OCI-LY1 (cell line): ENCODE measurements around the gene NINJ2.

Source experiments
- H2AFZ ChIP-seq: fragments of 200-600 bp; sonication (generic), shearing (Covaris generic); 2 replicates; pipeline ENCODE4 v1.6.0; 2014; ENCODE audit warnings: antibody characterized with exemption, mild to moderate bottlenecking, low read length
- H3F3A ChIP-seq: fragments of 200-600 bp; sonication (generic), shearing (Covaris generic); 2 replicates; pipeline ENCODE4 v1.6.0; 2014; ENCODE audit warnings: mild to moderate bottlenecking, antibody characterized with exemption, low read length, moderate library complexity; ENCODE audit not compliant: insufficient read depth
- H3K27ac ChIP-seq: fragments of 200-600 bp; sonication (generic); 2 replicates; pipeline ENCODE4 v1.5.1; 2014; ENCODE audit warnings: low read length, mixed run types, mild to moderate bottlenecking, low read depth; ENCODE audit not compliant: poor library complexity, severe bottlenecking
- H3K27me3 ChIP-seq: fragments of 200-600 bp; sonication (generic); 2 replicates; pipeline ENCODE4 v1.6.0; 2014; ENCODE audit warnings: antibody characterized with exemption, mild to moderate bottlenecking, low read length, moderate library complexity; ENCODE audit not compliant: insufficient read depth
- H3K36me3 ChIP-seq: fragments of 200-600 bp; sonication (generic); 2 replicates; pipeline ENCODE4 v1.6.1; 2014; ENCODE audit warnings: mild to moderate bottlenecking, antibody characterized with exemption, low read length, moderate library complexity, mixed read lengths; ENCODE audit not compliant: insufficient read depth
- H3K4me1 ChIP-seq: fragments of 200-600 bp; sonication (generic); 2 replicates; pipeline ENCODE4 v1.5.1; 2014; ENCODE audit warnings: mild to moderate bottlenecking, low read length, moderate library complexity; ENCODE audit not compliant: insufficient read depth, severe bottlenecking
- H3K4me2 ChIP-seq: fragments of 200-600 bp; sonication (generic), shearing (Covaris generic); 2 replicates; pipeline ENCODE4 v1.6.1; 2014; ENCODE audit warnings: low read length
- H3K4me3 ChIP-seq: fragments of 200-600 bp; sonication (generic); 2 replicates; pipeline ENCODE4 v1.5.1; 2014; ENCODE audit warnings: low read length, low read depth, mild to moderate bottlenecking, mixed read lengths; ENCODE audit not compliant: poor library complexity, severe bottlenecking
- H3K79me2 ChIP-seq: fragments of 200-600 bp; shearing (Covaris generic); 2 replicates; pipeline ENCODE4 v1.6.1; 2016; ENCODE audit warnings: mixed run types, low read length, mixed read lengths; ENCODE audit not compliant: insufficient read depth
- H3K9ac ChIP-seq: fragments of 200-600 bp; sonication (generic), shearing (Covaris generic); 2 replicates; pipeline ENCODE4 v1.6.1; 2014; ENCODE audit warnings: mild to moderate bottlenecking, low read length, mixed read lengths
- H3K9me2 ChIP-seq: fragments of 200-600 bp; sonication (generic), shearing (Covaris generic); 2 replicates; pipeline ENCODE4 v1.6.1; 2014; ENCODE audit warnings: low read depth, mild to moderate bottlenecking, low read length, mixed read lengths
- H3K9me3 ChIP-seq: fragments of 200-600 bp; shearing (Covaris generic); 2 replicates; pipeline ENCODE4 v1.6.1; 2014; ENCODE audit warnings: low read length, mixed read lengths
- H4K20me1 ChIP-seq: fragments of 200-600 bp; sonication (generic), shearing (Covaris generic); 2 replicates; pipeline ENCODE4 v1.6.0; 2016; ENCODE audit warnings: mild to moderate bottlenecking, low read length; ENCODE audit not compliant: insufficient read depth
- CTCF ChIP-seq: fragments of 200-600 bp; sonication (generic), shearing (Covaris generic); IDR thresholded peaks from 2 replicates; pipeline ENCODE4 v1.5.1; 2017; ENCODE audit warnings: mild to moderate bottlenecking, antibody characterized with exemption, low read length, moderate library complexity, mixed read lengths
- EZH2 ChIP-seq: fragments of 200-600 bp; sonication (generic), shearing (Covaris generic); IDR thresholded peaks from 2 replicates; pipeline ENCODE4 v1.8.0; 2017; ENCODE audit warnings: borderline replicate concordance, mixed run types, mild to moderate bottlenecking, antibody characterized with exemption, low read length, moderate library complexity, mixed read lengths

NINJ2 gene

GRCh38 chr12:517538-517937 lies 145.7 kb downstream of the NINJ2 start:
- Histone ChIP-seq H3K27me3 (peaks cover 26% of the 10 kb centered on the region), H4K20me1 (no peaks in the 10 kb centered on the region), H2AFZ (no peak overlapping the region), H3K9ac (no peak overlapping the region), H3K9me2 (no peaks in the 10 kb centered on the region), H3K27ac (no peak overlapping the region), H3K36me3 (no peaks in the 10 kb centered on the region), H3F3A (no peaks in the 10 kb centered on the region), H3K9me3 (peaks cover 8% of the 10 kb centered on the region; the same call in 1 of the 2 replicates), H3K79me2 (no peaks in the 10 kb centered on the region), H3K4me1 (no peaks in the 10 kb centered on the region), H3K4me2 (no peak overlapping the region), H3K4me3 (no peak overlapping the region)
- TF ChIP-seq CTCF (no peak), EZH2 (no peak)
